Esophagus (tissue), 2 donors: ENCODE data around the gene TTBK1. TPM values are rescaled to one million over a fixed set of nuclear protein-coding genes. Genes with fewer than 3 reads are reported as not detected.

ENCODE experiments used
- H3K27ac ChIP-seq, 2 donors: one replicate each; pipeline ENCODE4 v1.5.1; 2013; ENCODE audit warnings: low read depth in 2 of 2, mild to moderate bottlenecking in 2 of 2, inconsistent platforms in 1 of 2, low read length in 1 of 2, moderate library complexity in 1 of 2
- H3K27me3 ChIP-seq, 2 donors: one replicate each; pipeline ENCODE4 v1.6.1; 2013; ENCODE audit warnings: low read length in 2 of 2, control low read depth in 1 of 2, mild to moderate bottlenecking in 1 of 2; ENCODE audit not compliant: insufficient read depth in 2 of 2, control insufficient read depth in 1 of 2
- H3K36me3 ChIP-seq, 2 donors: one replicate each; pipeline ENCODE4 v1.6.1; 2013; ENCODE audit warnings: low read length in 1 of 2; ENCODE audit not compliant: control insufficient read depth in 2 of 2, insufficient read depth in 2 of 2
- H3K4me1 ChIP-seq, 2 donors: one replicate each; pipeline ENCODE4 v1.6.1; 2013; ENCODE audit warnings: low read length in 1 of 2; ENCODE audit not compliant: control insufficient read depth in 2 of 2, insufficient read depth in 2 of 2
- H3K4me3 ChIP-seq, 2 donors: one replicate each; pipeline ENCODE4 v1.5.1; 2013; ENCODE audit warnings: low read length in 2 of 2, mild to moderate bottlenecking in 2 of 2, low read depth in 1 of 2, moderate library complexity in 1 of 2
- H3K9me3 ChIP-seq, 2 donors: one replicate each; pipeline ENCODE4 v1.6.1; 2013; ENCODE audit warnings: mild to moderate bottlenecking in 2 of 2, low read depth in 1 of 2, low read length in 1 of 2, moderate library complexity in 1 of 2; ENCODE audit not compliant: control insufficient read depth in 2 of 2, insufficient read depth in 1 of 2
- WGBS, 2 donors: extraction: QIAGEN DNeasy Blood & Tissue Kit; methylation state at CpG; one replicate each; pipeline ENCODE4 v1.1.7; 2013; 5-methylcytosine and 5-hydroxymethylcytosine counted together
- polyA plus RNA-seq, 2 donors: library from polyadenylated mRNA; stranded (reverse); fragments of 200-250 nt; gene quantifications; one replicate each; pipeline ENCODE4 v1.2.3, GENCODE V29; 2013
- donor health status: healthy with polysubstance abuse.
- donor health status: Bipolar disorder and iron deficiency.

The TTBK1 gene
- polyA plus RNA-seq, 2 donors = 0.02 TPM

DNA sequence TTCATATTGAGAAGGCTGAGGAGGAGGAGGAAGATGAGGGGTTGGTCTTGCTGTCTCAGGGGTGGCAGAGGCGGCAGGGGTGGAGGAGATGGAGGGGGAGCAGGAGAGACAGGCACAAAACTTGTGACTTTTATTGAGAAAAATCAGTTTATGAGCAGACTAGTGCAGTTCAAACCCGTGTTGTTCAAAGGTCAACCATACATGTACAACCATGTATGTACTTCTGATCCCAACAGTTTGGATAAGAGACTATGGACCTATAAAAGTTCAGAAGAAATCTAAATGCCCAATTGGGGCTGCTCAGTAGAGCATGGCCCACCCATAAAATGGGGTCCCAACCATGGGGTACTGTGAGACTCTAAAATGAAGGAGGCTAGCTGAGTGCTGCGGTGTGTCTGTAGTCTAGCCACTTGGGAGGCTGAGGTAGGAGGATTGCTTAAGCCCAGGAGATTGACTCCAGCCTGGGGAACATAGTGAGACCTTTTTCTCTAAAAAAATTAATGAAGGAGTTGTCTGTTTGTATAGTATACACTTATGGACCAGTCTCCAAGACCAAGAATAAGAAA, 47.1 kb downstream of the TTBK1 start:
- Histone ChIP-seq H3K36me3 (no peaks in the 10 kb centered on the region), H3K27me3 (no peaks in the 10 kb centered on the region), H3K27ac (no peak overlapping the region), H3K9me3 (peaks cover 0 to 3% of the 10 kb centered on the region in 2 donors), H3K4me3 (no peak overlapping the region), H3K4me1 (no peaks in the 10 kb centered on the region)
- WGBS, 2 donors = 79 to 91% methylated on average over 3 of the region's 3 CpGs

DNA sequence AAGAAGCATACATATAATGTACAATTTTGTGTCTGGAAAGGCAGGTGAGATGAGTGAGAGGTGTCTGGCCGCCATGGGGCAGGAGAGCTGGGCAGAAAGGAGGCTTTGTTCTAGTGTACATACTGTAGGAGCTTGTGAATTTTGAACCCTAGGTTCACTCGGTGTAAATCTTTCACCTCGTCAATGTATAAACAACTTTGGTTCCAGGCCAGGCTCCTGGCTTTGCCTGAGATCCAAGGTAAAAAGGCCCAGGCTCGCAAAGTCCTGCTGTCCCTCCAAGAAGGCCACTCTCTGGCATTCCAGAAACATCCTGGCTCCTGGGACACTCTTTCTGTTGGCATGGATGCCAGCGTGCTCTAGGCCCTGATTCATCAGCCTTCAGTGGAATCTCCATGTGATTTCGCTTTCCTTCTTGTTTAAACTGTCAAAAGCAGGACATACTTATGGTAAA, 47.6 kb downstream of the TTBK1 start:
- Histone ChIP-seq H3K27ac (no peak overlapping the region), H3K27me3 (no peaks in the 10 kb centered on the region), H3K4me3 (no peak overlapping the region), H3K36me3 (no peaks in the 10 kb centered on the region), H3K9me3 (peaks cover 0 to 3% of the 10 kb centered on the region in 2 donors), H3K4me1 (no peaks in the 10 kb centered on the region)
- WGBS, 2 donors = 72 to 77% methylated on average over 6 of the region's 6 CpGs

DNA sequence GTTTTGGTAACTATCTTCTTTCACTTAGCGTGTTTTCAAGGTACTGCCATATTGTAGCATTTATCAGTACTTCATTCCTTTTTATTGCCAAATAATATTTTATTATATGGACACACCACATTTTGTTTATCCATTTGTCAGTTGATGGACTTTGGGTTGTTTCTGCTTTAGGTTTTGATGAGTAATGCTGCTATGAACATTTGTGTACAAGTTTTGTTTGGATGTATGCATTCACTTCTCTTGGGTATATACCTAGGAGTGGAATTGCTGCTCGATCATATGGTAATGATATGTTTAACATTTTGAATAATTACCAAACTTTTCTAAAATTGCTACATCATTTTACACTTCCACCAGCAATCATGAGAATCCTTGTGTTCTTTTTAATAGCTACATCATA, 48.4 kb downstream of the TTBK1 start:
- Histone ChIP-seq H3K9me3 (peaks cover 0 to 3% of the 10 kb centered on the region in 2 donors), H3K4me3 (no peak overlapping the region), H3K27ac (no peak overlapping the region), H3K36me3 (no peaks in the 10 kb centered on the region), H3K27me3 (no peaks in the 10 kb centered on the region), H3K4me1 (no peaks in the 10 kb centered on the region)
- 91 to 94% methylated on average over 2 of the region's 2 CpGs for WGBS, 2 donors

DNA sequence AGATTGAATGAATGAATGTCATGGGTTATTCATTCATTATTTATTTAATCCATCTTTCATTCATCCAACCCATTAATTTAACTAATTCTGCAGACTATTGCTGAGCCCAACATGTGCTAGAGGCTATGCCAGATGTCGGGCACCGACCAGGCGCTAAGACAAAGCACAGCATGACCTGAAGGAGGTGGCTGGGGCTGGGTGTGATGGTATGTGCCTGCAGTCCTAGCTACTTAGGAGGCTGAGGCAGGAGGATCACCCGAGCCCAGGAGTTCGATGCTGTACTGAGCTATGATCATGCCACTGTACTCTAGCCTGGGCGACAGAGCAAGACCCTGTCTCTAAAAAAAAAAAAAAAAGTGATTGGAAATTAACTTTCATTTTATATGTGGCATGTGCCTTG, 49.1 kb downstream of the TTBK1 start:
- H3K4me3 ChIP-seq = no peak overlapping the region
- peaks cover 0 to 3% of the 10 kb centered on the region in 2 donors for H3K9me3 ChIP-seq
- H3K27me3 ChIP-seq = no peaks in the 10 kb centered on the region
- H3K4me1 ChIP-seq = no peaks in the 10 kb centered on the region
- H3K27ac ChIP-seq = no peak overlapping the region
- 91 to 92% methylated on average over 6 of the region's 6 CpGs for WGBS, 2 donors
- H3K36me3 ChIP-seq = no peaks in the 10 kb centered on the region

DNA sequence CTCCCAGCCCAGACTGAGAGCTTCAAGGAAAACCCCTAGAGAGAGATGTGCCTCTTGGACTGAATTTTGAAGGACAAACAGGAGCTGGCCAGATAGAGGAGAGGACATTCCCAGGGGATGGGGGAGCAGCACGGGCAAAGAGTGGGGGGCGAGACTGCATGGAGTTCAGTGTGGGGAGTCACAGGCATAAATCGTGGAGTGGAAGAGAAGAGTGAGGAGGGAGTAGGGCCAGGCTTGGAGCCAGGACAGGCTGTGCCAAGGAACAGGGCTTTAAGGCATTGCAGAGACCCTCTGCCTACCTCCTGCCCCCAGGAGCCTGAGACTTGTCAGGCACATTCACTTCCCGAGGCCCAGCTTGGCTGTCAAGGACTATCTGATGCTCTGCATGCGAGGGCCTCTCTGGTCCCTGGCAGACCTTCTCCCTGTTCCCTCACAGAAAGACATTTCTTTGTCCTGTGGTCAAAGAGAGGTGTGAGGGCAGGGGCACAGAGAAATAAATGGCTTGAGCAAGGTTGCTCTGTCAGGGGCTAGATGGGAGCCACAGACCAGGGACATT, 49.6 kb downstream of the TTBK1 start:
- peaks cover 0 to 3% of the 10 kb centered on the region in 2 donors for H3K9me3 ChIP-seq
- 81 to 84% methylated on average over 5 of the region's 5 CpGs for WGBS, 2 donors
- no peaks in the 10 kb centered on the region for H3K36me3 ChIP-seq
- H3K4me3 ChIP-seq = no peak overlapping the region
- H3K27ac ChIP-seq = no peak overlapping the region
- H3K27me3 ChIP-seq = no peaks in the 10 kb centered on the region
- no peaks in the 10 kb centered on the region for H3K4me1 ChIP-seq

DNA sequence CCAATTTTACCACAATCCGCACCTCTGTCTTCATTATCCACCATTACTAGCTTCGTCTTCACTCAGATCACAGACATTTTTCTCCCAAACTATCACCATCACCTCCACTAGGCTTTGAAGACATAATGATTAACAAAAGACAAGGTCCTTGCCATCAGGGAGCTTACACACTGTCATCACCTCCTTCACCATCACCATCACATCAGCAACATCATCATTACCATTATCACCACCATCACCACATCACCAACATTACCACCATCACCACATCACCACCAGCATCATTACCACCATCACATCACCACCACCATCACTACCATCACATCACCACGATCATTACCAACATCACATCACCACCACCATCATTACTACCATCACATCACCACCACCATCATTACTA, 50.4 kb downstream of the TTBK1 start:
- Histone ChIP-seq H3K4me3 (no peak overlapping the region), H3K4me1 (no peaks in the 10 kb centered on the region), H3K27ac (no peak overlapping the region), H3K27me3 (no peaks in the 10 kb centered on the region), H3K9me3 (peaks cover 0 to 3% of the 10 kb centered on the region in 2 donors), H3K36me3 (no peaks in the 10 kb centered on the region)
- WGBS, 2 donors = 90 to 93% methylated on average over 3 of the region's 3 CpGs

DNA sequence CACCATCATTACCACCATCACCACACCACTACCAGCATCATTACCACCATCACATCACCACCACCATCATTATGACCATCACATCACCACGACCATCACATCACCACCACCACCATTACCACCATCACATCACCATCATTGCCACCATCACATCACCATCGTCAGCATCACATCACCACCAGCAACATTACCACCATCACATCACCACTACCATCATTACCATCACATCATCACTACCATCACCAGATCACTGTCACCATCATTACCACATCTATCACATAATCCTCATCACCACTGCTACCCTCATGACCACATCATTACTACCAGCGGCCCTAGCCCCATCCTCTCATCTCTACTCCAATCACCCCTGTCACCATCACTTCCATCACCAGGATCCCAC, 51.3 kb downstream of the TTBK1 start:
- WGBS, 2 donors = 73 to 87% methylated on average over 3 of the region's 3 CpGs
- Histone ChIP-seq H3K27me3 (no peaks in the 10 kb centered on the region), H3K36me3 (no peaks in the 10 kb centered on the region), H3K4me1 (no peaks in the 10 kb centered on the region), H3K27ac (no peak overlapping the region), H3K9me3 (peaks cover 0 to 3% of the 10 kb centered on the region in 2 donors), H3K4me3 (no peak overlapping the region)

DNA sequence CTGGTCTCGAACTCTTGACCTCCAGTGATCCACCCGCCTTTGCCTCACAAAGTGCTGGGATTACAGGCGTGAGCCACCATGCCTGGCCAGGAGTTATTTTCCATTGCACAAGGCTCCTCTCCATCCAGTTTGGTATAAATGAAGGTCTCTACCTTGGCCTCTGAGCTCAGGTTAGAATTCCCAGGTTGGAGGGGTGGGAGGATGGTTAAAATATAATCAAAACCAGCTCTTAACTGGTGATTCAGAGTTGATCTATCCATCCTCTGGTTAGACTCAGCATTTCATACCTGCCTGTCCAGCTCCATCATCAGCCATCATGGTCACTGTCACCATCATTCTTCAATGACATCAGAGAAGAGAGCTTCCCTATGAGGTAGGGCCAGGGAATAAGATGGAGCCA, 52.2 kb downstream of the TTBK1 start:
- Histone ChIP-seq H3K27me3 (no peaks in the 10 kb centered on the region), H3K36me3 (no peaks in the 10 kb centered on the region), H3K27ac (no peak overlapping the region), H3K4me3 (no peak overlapping the region), H3K9me3 (peaks cover 0 to 3% of the 10 kb centered on the region in 2 donors), H3K4me1 (no peaks in the 10 kb centered on the region)
- 90 to 93% methylated on average over 3 of the region's 3 CpGs for WGBS, 2 donors

DNA sequence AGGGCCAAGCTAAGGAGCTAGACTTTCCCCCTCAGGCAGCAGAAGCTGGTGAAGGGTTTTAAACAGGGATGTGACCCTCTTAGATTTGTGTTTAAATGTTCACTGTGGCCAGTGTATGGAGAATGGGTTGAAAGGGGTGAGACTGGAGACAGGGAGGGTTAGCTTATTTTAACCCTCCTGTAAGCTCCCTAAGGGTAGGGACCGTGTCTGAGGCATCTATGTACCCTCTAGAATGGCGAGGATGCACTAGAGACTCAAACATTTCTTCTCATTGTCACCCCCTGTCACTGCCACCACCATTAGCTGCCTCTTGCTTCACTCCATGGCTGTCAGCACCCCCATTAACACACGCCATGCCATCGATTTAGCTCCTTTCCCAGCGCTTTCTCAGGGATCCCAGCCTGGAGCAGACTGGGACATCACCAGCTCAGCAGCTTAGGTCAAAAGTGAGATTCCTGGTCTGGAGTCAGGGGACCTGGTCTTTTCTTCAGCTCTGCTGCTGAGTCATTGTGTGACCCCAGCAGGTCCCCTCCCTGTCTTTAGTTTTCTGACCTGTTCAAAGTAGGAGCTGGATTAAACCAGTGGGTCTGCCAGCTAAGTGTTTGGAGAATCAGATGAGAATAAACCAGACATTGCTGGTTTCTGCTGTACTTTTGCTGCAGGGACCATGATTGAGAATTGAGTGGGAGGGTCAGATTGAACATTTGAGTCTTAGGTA, 53.7 kb downstream of the TTBK1 start:
- Histone ChIP-seq H3K27ac (no peak overlapping the region), H3K36me3 (no peaks in the 10 kb centered on the region), H3K9me3 (peaks cover 0 to 3% of the 10 kb centered on the region in 2 donors), H3K27me3 (no peaks in the 10 kb centered on the region), H3K4me3 (no peak overlapping the region), H3K4me1 (no peaks in the 10 kb centered on the region)
- 85 to 93% methylated on average over 5 of the region's 5 CpGs for WGBS, 2 donors
